ACC112 (cell line): ENCODE results near the gene FBXL20.
"Not testable (repeated sequence)": the region's sequence is repeated elsewhere in the genome, so short reads cannot be mapped to it uniquely, and the experiment has no call there.

Experiments
- H2AFZ ChIP-seq: fragments of 200-600 bp; sonication (generic); one replicate; pipeline ENCODE4 v1.6.0; 2017; ENCODE audit warnings: antibody characterized with exemption, low read length; ENCODE audit not compliant: unreplicated experiment
- H3K27ac ChIP-seq: fragments of 200-600 bp; sonication (generic); 2 replicates; pipeline ENCODE4 v1.5.1; 2014; ENCODE audit warnings: low read depth, mild to moderate bottlenecking, antibody characterized with exemption, low read length, moderate library complexity
- H3K27me3 ChIP-seq: fragments of 200-600 bp; sonication (generic); 2 replicates; pipeline ENCODE4 v1.6.1; 2014; ENCODE audit warnings: mild to moderate bottlenecking, antibody characterized with exemption, low read length, moderate library complexity, mixed read lengths; ENCODE audit not compliant: insufficient read depth
- H3K36me3 ChIP-seq: fragments of 200-600 bp; sonication (generic); 2 replicates; pipeline ENCODE4 v1.6.1; 2016; ENCODE audit warnings: mild to moderate bottlenecking, antibody characterized with exemption, low read length, moderate library complexity, mixed read lengths; ENCODE audit not compliant: insufficient read depth
- H3K4me1 ChIP-seq: fragments of 200-600 bp; sonication (generic); one replicate; pipeline ENCODE4 v1.6.1; 2016; ENCODE audit warnings: low read length, mixed read lengths; ENCODE audit not compliant: insufficient read depth, unreplicated experiment, control insufficient read depth
- H3K4me3 ChIP-seq: fragments of 200-600 bp; sonication (generic); 2 replicates; pipeline ENCODE4 v1.5.1; 2014; ENCODE audit warnings: mild to moderate bottlenecking, low read depth, low read length
- H3K79me2 ChIP-seq: fragments of 200-600 bp; sonication (generic); one replicate; pipeline ENCODE4 v1.6.0; 2016; ENCODE audit warnings: low read length; ENCODE audit not compliant: control insufficient read depth, unreplicated experiment, insufficient read depth

The FBXL20 gene

DNA sequence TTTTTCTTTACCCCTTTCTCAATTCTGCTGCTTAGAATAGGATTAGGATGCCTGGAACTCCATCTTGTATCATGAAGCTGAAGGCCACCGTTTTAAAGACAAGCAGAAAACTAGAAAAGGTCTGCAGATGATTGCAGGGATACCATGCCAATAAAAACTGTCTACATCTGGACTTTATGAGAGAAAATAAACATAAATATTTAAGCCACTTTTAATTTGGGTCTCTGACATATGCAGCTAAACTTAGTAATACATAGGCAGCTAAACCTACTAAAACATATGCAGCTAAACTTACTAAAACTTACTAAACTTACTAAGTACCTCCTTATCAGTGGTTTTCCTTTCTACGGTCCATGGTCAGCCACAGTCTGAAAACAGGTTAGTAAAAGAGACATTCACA lies 48.4 kb downstream of the FBXL20 start:
- H3K4me3 ChIP-seq = no peak overlapping the region
- no peaks in the 10 kb centered on the region for H3K27me3 ChIP-seq
- no peak overlapping the region for H2AFZ ChIP-seq
- H3K27ac ChIP-seq = no peak overlapping the region
- H3K36me3 ChIP-seq = no peaks in the 10 kb centered on the region
- no peaks in the 10 kb centered on the region for H3K79me2 ChIP-seq
- H3K4me1 ChIP-seq = no peaks in the 10 kb centered on the region

- Histone ChIP-seq H2AFZ (no peak overlapping the region), H3K27ac (no peak overlapping the region), H3K27me3 (no peaks in the 10 kb centered on the region), H3K79me2 (no peaks in the 10 kb centered on the region), H3K4me3 (no peak overlapping the region), H3K4me1 (no peaks in the 10 kb centered on the region), H3K36me3 (no peaks in the 10 kb centered on the region)
These were observed 48.9 kb downstream of the FBXL20 start for GRCh38 chr17:39352511-39352910.

DNA sequence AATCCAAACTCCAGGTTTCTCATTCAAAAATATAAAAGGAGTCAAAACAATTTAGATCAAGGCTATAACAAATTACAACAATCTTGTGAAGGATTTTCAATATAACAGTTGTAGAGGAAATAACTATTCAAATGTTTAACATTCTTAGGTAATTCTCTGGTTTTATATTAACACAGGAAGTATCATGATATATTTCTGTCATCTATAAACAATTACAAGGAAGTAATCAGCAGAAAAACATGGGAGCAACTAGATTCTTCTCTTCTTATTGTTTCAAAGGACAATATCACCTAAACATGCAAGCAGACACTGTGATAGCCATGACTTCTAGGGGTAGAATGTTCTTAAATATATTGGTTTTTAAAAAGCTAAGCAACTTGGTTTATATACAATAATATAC lies 49.9 kb downstream of the FBXL20 start:
- Histone ChIP-seq H3K4me1 (no peaks in the 10 kb centered on the region), H3K27ac (no peak overlapping the region), H2AFZ (no peak overlapping the region), H3K36me3 (no peaks in the 10 kb centered on the region), H3K27me3 (no peaks in the 10 kb centered on the region), H3K4me3 (no peak overlapping the region), H3K79me2 (no peaks in the 10 kb centered on the region)

- no peaks in the 10 kb centered on the region for H3K79me2 ChIP-seq
- no peaks in the 10 kb centered on the region for H3K36me3 ChIP-seq
- no peaks in the 10 kb centered on the region for H3K4me1 ChIP-seq
- H3K27ac ChIP-seq = no peak overlapping the region
- no peaks in the 10 kb centered on the region for H3K27me3 ChIP-seq
- H2AFZ ChIP-seq = no peak overlapping the region
- H3K4me3 ChIP-seq = no peak overlapping the region
These were observed 52.2 kb downstream of the FBXL20 start for GRCh38 chr17:39349246-39349645.

- H2AFZ ChIP-seq = not testable (repeated sequence)
These were observed 54.6 kb downstream of the FBXL20 start for GRCh38 chr17:39346863-39347262.

DNA sequence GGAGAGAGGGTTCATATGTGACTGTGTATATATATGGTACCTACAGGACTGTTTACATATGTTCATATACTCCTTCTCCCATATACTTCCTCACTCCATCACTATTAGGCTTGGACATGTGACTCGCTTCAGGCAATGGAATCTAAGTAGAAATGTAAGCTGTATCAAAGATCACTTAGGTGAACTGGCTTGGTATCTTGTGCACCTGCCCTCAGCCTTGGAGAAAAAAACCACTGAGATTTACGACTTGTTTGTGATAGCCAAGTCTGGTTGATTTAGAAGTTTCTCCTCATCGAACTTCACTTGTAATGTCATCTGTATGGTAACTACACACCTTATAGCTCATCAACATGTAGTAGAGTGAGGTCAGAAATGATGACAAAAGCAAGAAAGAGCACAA lies 59.9 kb downstream of the FBXL20 start:
- Histone ChIP-seq H2AFZ (no peak overlapping the region), H3K4me3 (no peak overlapping the region), H3K27me3 (no peaks in the 10 kb centered on the region)

More at GRCh38 chr17:39346863-39347262, 54.6 kb downstream of the FBXL20 start:
- not testable (repeated sequence) for H3K79me2 ChIP-seq, H3K27me3 ChIP-seq, H3K4me1 ChIP-seq, H3K27ac ChIP-seq, H3K4me3 ChIP-seq, H3K36me3 ChIP-seq

GRCh38 chr17:39340731-39341130 lies 60.7 kb downstream of the FBXL20 start:
- no peaks in the 10 kb centered on the region for H3K27me3 ChIP-seq

More for the DNA sequence above, 59.9 kb downstream of the FBXL20 start:
- Histone ChIP-seq H3K79me2 (no peaks in the 10 kb centered on the region), H3K4me1 (no peaks in the 10 kb centered on the region), H3K36me3 (peaks cover 7% of the 10 kb centered on the region; the same call in 1 of the 2 replicates), H3K27ac (no peak overlapping the region)

GRCh38 chr17:39339272-39339671 lies 62.2 kb downstream of the FBXL20 start:
- Histone ChIP-seq H3K36me3 (peaks cover 7% of the 10 kb centered on the region; the same call in 1 of the 2 replicates), H3K79me2 (no peaks in the 10 kb centered on the region), H3K27ac (no peak overlapping the region), H2AFZ (no peak overlapping the region), H3K4me3 (no peak overlapping the region), H3K27me3 (no peaks in the 10 kb centered on the region), H3K4me1 (no peaks in the 10 kb centered on the region)

More at GRCh38 chr17:39340731-39341130, 60.7 kb downstream of the FBXL20 start:
- H3K79me2 ChIP-seq = no peaks in the 10 kb centered on the region
- H2AFZ ChIP-seq = no peak overlapping the region
- no peak overlapping the region for H3K27ac ChIP-seq
- H3K36me3 ChIP-seq = peaks cover 7% of the 10 kb centered on the region; the same call in 1 of the 2 replicates
- no peaks in the 10 kb centered on the region for H3K4me1 ChIP-seq
- no peak overlapping the region for H3K4me3 ChIP-seq

GRCh38 chr17:39337649-39338048 lies 63.8 kb downstream of the FBXL20 start:
- H3K27me3 ChIP-seq, H2AFZ ChIP-seq, H3K4me1 ChIP-seq, H3K36me3 ChIP-seq, H3K79me2 ChIP-seq, H3K4me3 ChIP-seq, H3K27ac ChIP-seq: not testable (repeated sequence)

GRCh38 chr17:39335704-39336223 lies 65.7 kb downstream of the FBXL20 start:
- no peaks in the 10 kb centered on the region for H3K4me1 ChIP-seq
- no peak overlapping the region for H2AFZ ChIP-seq
- peaks cover 3% of the 10 kb centered on the region; the same call in 1 of the 2 replicates for H3K36me3 ChIP-seq
- no peaks in the 10 kb centered on the region for H3K79me2 ChIP-seq
- no peak overlapping the region for H3K27ac ChIP-seq
- no peak overlapping the region for H3K4me3 ChIP-seq
- no peaks in the 10 kb centered on the region for H3K27me3 ChIP-seq

- not testable (repeated sequence) for H3K27me3 ChIP-seq, H2AFZ ChIP-seq, H3K36me3 ChIP-seq, H3K27ac ChIP-seq, H3K79me2 ChIP-seq, H3K4me1 ChIP-seq, H3K4me3 ChIP-seq
These were observed 67.2 kb downstream of the FBXL20 start for GRCh38 chr17:39334008-39334744.
